GM12874 (cell line): ENCODE data around the gene CCT4.

Experiments used
- CTCF ChIP-seq: IDR thresholded peaks from 2 replicates; pipeline ENCODE4 v1.5.1; 2011; ENCODE audit warnings: low read depth, mild to moderate bottlenecking, control low read depth, low read length, moderate library complexity; ENCODE audit not compliant: insufficient read depth

Gene CCT4

GRCh38 chr2:61922714-61923113 is 34.3 kb upstream of the CCT4 start:
- TF ChIP-seq CTCF = no peak

GRCh38 chr2:61920548-61920947 is 32.1 kb upstream of the CCT4 start:
- TF ChIP-seq CTCF = no peak

GRCh38 chr2:61911510-61911909 is 23.1 kb upstream of the CCT4 start:
- no peak for TF ChIP-seq CTCF

GRCh38 chr2:61910603-61911002 is 22.1 kb upstream of the CCT4 start:
- TF ChIP-seq CTCF = no peak

- no peak for TF ChIP-seq CTCF
Observed at GRCh38 chr2:61909116-61909515, 20.7 kb upstream of the CCT4 start.

- no peak for TF ChIP-seq CTCF
Observed at GRCh38 chr2:61906186-61906470, 17.7 kb upstream of the CCT4 start.

GRCh38 chr2:61905372-61906185 is 17.1 kb upstream of the CCT4 start, which contains the start of gene COMMD1:
Gene COMMD1, plus strand, starts transcription at chr2:61905674. Its CDS starts 5 bp downstream, at chr2:61905679.
- TF ChIP-seq CTCF = no peak

GRCh38 chr2:61900281-61900680 is 11.8 kb upstream of the CCT4 start:
- TF ChIP-seq CTCF = no peak
